Coronary artery (tissue), 2 donors: ENCODE results near the gene TICAM1.
"Not testable (repeated sequence)": the region's sequence is repeated elsewhere in the genome, so short reads cannot be mapped to it uniquely, and the experiment has no call there.

Experiments
- DNase-seq: peaks from one replicate; pipeline ENCODE4 v3.0.0-alpha.2; 2017; ENCODE audit warnings: low spot score
- H3K27ac ChIP-seq, 2 donors: fragments of 200-600 bp; sonication (generic); one replicate each; pipeline ENCODE4 v1.5.1; 2016 to 2019
- H3K4me3 ChIP-seq: fragments of 200-600 bp; sonication (generic); 2 replicates; pipeline ENCODE4 v1.5.1; 2016; ENCODE audit warnings: mild to moderate bottlenecking, moderate library complexity
- CTCF ChIP-seq: fragments of 200-600 bp; sonication (generic); IDR thresholded peaks from one replicate; pipeline ENCODE4 v1.5.1; 2019; ENCODE audit warnings: antibody characterized with exemption

Gene TICAM1

DNA sequence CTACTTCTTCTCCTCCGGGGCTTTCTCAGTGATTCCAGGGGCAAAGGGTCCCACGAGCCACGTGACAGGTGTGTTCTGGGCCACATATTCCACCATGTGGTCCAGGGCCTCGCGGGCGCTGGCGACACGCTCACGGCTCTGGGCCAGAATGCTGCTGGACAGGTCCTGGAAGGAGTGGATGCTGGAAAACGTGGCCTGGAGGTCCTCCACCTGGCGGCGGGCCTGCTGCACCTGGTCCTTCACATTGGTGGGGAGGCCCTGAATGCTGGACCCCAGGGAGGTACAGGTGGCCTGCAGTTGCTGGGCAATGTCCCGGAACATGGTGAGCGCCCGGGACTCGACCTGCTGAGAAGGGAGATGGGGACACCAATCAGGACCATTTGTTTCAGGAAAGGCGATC is 7.7 kb upstream of the TICAM1 start:
- no peak for TF ChIP-seq CTCF
- Histone ChIP-seq H3K27ac (no peak overlapping the region), H3K4me3 (no peak overlapping the region)
- no peak for DNase-seq

- no peak overlapping the region for H3K4me3 ChIP-seq
- DNase-seq = no peak
- TF ChIP-seq CTCF = no peak
- no peak overlapping the region for H3K27ac ChIP-seq
These were observed 1.3 kb upstream of the TICAM1 start for GRCh38 chr19:4832776-4833175.

DNA sequence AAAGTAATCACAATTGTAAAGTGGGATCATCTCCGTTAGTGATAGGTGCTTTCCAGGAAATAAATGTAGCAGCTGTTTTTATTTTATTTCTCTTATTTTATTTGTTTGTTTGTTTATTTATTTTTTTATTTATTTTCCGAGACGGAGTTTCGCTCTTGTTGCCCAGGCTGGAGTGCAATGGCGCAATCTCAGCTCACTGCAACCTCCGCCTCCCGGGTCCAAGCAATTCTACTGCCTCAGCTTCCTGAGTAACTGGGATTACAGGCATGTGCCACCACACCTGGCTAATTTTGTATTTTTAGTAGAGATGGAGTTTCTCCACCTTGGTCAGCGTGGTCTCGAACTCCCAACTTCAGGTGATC is 448 bp upstream of the TICAM1 start:
- Histone ChIP-seq H3K27ac (peak overlapping the region; percentile 92 to 93), H3K4me3 (peak overlapping the region; percentile 86)
- not testable (repeated sequence) for DNase-seq

- TF ChIP-seq CTCF = no peak
- H3K27ac ChIP-seq = peak overlapping the region; percentile 92 to 93
- H3K4me3 ChIP-seq = peak overlapping the region; percentile 86
- no peak for DNase-seq
These were observed 695 bp downstream of the TICAM1 start for GRCh38 chr19:4830768-4831265.

DNA sequence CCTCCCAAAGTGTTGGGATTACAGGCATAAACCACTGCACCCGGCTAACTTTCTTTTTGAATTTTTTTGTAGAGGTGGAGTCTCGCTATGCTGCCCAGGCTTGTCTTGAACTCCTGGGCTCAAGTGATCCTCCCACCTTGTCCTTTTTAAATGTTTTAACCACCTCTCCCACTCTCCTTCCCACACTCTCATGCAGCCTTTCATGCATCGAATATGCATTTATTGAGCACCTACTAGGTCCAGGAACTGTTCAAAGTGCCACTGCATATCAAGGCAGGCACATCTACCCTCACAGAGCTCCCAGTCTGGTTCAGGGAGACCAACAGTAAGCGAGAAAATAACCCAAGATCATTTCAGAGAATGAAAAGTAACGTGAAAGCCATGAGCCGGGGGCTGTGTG is 1.2 kb downstream of the TICAM1 start:
- H3K4me3 ChIP-seq = peak overlapping the region; percentile 86
- DNase-seq = no peak
- no peak for TF ChIP-seq CTCF
- peak overlapping the region; percentile 92 to 93 for H3K27ac ChIP-seq

GRCh38 chr19:4829001-4829712 is 2.4 kb downstream of the TICAM1 start:
- DNase-seq = no peak
- TF ChIP-seq CTCF = no peak
- Histone ChIP-seq H3K4me3 (peak overlapping the region; percentile 25), H3K27ac (peak overlapping the region in 1 of 2 donors; percentile 28)

DNA sequence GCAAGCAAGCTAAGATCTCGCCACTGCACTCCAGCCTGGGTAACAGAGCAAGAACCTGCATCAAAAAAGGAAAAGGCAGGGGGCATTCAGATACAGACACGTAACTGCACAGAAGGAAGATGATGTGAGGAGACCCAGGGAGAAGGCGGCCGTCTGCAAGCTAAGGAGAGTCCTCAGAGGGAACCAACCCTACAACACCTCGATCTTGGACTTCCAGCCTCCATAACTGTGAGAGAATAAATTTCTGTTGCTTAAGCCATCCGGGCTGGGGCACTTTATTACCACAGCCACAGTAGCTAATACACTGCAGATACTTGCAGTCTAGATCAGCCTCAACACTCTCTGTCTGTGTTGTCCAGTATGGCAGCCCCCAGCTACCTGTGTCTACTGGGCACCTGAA is 7.9 kb downstream of the TICAM1 start:
- no peak overlapping the region for H3K27ac ChIP-seq
- H3K4me3 ChIP-seq = no peak overlapping the region
- no peak for TF ChIP-seq CTCF
- DNase-seq = no peak

DNA sequence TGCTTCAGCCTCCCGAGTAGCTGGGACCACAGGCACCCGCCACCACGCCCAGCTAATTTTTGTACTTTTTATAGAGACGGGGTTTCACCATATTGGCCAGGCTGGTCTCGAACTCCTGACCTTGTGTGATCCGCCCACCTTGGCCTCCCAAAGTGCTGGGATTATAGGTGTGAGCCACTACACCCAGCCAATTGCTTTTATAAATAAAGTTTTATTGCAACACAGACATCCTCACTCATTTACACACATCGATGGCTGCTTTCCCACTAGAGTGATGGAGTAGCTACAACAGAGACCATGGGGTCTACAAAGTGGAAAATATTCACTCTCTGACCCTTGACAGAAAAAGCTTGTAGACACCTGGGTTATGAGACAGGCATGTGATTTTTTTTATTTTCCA is 9.2 kb downstream of the TICAM1 start:
- H3K4me3 ChIP-seq, DNase-seq, H3K27ac ChIP-seq: not testable (repeated sequence)
